COR-L47 (cell line): Measurements from ENCODE around the gene SKAP1.
"Not testable (repeated sequence)": the region's sequence is repeated elsewhere in the genome, so short reads cannot be mapped to it uniquely, and the experiment has no call there.

Experiments used
- DNase-seq: peaks from one replicate; lab custom pipeline; 2025; lab: John Stamatoyannopoulos, UW

Gene SKAP1

DNA sequence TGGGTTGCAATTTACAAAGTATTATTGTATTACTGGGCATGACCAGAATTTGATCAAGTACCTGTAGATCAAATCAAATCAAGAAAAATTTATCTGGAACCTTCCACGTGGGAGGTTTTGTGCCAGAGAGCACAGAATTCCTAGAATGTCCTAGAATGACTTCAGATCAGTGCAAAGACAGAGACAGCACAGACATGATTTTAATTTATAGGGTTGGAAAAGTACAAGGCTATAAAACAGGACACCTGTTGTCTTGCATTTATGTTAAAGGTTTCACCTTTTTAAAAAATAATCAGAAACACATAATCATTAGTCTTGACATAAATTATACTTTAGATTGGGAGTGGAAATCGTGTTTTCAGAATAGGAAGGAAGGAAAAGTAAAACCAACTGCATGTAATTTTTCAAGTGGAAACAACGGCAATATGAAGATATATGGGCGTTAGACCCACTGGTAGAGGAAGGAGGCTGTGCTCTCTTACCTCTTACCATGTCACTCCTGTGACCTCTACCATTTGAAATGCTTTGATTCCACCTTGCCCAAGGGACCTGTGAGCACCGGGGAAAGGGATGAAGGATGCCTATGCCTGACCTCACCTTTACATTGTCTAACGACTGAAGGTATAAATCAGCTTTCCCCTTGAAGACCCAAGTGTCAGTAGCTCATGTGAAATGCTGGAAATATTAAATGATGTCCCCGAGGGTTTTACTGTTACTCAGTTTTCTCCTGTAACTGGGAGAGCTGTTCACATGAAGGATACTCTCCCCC is 222.1 kb downstream of the SKAP1 start:
- no peak for DNase-seq

DNA sequence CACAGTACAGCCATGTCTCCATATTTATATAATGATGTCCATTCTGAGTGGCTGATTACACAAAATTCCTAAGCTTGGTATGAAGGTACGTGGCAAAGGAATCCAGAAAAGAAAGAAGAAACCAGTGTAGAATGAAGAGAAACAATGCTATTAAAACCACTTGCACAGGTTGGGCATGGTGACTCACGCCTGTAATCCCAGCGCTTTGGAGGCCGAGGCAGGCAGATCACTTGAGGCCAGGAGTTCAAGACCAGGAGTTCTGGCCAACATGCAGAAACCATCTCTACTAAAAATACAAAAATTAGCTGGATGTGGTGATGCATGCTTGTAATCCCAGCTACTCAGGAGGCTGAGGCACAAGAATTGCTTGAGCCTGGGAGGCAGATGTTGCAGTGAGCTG is 223.0 kb downstream of the SKAP1 start:
- not testable (repeated sequence) for DNase-seq

DNA sequence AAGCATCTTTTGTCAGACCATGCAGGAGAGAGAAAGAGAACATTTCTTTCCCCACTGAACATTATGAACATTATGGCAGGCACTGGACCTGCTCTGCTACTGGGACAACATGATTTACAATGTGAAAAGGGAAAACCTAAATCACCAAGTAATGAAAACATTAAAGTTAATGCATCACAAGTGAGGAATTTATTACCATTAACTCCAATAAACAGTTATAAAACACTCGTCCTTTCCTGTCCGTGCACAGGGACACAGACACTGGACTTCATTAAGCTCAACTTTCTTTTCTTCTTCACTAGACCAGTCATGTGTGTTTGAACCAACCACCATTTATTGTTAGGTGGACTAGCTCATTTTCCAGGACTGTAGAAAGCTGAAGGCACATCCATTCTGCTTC is 227.1 kb downstream of the SKAP1 start:
- DNase-seq: no peak

- DNase-seq: no peak
Observed at GRCh38 chr17:48198950-48199541, 231.0 kb downstream of the SKAP1 start.

DNA sequence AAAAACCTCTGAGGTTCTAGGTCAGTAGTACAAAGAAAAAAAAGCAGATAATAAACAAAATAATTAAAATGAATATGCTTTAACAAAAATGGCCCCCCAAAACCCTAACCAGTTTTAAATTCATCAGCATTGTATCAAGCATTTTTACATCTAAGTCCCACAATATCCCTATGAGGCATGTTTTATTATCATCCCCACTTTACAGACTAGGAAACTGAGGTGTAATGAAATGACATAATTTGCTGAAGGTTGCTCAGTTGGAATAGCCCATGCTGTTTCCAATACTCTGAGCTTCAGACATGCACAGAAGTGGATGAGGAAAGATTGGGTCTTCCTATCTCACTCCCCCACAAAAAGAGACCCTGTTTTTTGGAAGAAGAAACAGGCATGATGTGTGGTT is 234.1 kb downstream of the SKAP1 start:
- DNase-seq: no peak

DNA sequence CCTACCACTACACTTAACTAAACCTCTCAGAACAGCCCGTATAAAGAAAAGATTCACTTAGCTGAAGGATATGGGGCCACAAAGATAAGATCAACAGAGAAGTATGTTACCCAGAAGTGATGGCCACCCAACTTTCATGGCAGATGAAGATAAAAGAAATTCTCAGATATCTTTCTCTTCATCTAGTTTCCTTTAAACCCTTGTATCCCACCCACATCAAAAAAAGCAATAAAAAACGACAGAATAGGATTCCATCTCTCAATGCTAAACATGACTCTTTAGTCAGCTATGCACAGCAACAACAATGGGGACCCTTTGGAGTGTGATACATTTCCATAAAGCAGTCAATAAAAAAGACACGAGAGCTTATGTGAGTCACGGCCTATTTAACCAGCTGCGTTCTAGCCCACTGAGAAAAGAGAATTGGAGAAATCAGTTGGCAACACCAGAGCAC is 235.9 kb downstream of the SKAP1 start:
- DNase-seq: no peak

GRCh38 chr17:48192321-48192731 is 237.7 kb downstream of the SKAP1 start:
- DNase-seq: no peak

DNA sequence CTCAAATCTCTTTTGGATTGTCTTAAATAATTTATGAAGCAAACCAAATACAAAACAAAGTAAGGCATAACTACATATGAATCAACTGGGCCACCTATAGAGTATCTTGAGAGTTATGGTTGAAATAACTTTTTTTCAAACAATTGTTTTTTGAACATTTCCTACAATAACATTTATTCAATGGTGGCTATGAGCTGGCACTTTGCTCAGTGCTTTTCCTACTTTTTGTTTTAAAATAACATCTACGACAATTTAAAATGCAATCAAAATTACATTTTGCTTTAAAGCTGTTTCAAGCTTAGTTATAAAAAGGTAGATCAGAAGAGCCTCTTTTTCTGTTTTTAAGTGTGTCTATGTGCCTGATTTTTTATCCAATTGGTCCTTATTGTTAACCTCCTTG is 238.7 kb downstream of the SKAP1 start:
- DNase-seq: no peak

DNA sequence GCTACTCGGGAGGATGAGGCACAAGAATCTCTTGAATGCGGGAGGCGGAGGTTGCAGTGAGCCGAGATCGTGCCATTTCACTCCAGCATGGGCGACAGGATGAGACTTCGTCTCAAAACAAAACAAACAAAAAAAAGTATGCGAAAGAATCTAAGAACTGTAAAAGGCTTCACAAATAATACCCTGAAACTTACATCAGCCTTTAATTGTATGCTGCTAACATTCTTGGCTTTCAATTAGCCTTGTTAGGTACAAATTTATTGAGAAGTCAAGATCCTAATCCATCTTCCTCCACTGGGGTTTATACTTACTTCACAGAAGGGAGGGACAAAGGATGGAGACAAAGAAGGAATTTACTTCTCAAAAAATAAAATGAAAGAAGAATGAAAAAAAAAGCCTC is 239.1 kb downstream of the SKAP1 start:
- no peak for DNase-seq

- peak; percentile 7 for DNase-seq
Observed at GRCh38 chr17:48187872-48188608, 242.0 kb downstream of the SKAP1 start.

GRCh38 chr17:48186317-48186716 is 243.7 kb downstream of the SKAP1 start:
- not testable (repeated sequence) for DNase-seq

- DNase-seq: no peak
Observed at GRCh38 chr17:48184721-48185120, 245.3 kb downstream of the SKAP1 start.

DNA sequence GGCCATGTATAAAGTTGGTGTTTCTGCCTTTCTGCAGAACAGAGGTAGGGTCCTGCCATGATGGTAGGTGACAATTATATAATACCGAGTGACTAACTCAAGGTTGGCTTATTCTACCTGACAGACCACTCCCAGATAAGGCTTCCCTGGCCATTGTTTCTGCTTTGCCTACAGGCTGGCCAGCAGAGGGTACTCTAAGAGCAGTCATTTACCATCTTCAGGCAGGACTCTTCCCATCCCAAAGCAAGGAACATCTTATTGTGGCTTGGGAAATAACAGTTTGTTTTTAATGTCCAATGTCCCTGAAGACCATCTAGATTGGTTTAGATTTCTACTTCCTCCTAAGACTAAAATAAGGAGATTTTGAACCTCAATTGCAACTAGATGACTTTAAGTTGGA is 248.4 kb downstream of the SKAP1 start:
- peak; percentile 31 for DNase-seq

DNA sequence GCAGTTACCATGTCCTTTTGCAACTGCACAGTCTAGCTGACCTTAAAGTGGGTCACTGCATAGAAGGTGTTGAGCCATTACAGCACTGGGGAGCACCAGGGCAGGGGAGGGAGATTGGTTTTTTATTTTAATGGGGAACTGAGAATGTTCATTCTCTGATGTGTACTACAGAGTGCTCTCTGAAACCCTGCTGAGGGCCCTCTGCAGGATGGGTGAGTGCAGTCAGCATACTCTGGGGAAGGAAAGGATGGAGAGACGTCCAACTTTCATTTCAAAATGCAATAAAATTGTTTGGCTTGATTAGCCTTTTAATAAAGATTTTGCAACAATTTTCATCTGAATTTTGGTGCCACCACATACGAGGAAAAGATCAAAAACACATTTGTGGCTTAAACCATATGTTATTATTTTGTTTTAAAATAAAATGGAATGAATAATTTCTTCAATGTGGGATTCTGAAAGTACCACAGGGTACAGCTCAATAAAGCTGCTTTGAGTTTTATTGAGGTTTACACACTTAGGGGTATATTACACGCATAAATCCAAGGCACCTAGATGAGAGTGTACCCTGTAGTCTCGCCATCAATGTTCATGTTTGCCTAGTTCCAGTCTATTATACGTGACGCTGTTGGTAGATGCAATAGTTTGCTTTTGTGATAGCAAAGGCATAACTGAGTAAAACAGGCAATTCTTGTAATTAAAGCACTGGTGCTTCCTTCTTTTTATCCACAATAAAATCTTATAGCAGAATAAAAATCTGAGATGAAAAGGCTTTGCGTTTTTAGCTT is 249.0 kb downstream of the SKAP1 start:
- no peak for DNase-seq

DNA sequence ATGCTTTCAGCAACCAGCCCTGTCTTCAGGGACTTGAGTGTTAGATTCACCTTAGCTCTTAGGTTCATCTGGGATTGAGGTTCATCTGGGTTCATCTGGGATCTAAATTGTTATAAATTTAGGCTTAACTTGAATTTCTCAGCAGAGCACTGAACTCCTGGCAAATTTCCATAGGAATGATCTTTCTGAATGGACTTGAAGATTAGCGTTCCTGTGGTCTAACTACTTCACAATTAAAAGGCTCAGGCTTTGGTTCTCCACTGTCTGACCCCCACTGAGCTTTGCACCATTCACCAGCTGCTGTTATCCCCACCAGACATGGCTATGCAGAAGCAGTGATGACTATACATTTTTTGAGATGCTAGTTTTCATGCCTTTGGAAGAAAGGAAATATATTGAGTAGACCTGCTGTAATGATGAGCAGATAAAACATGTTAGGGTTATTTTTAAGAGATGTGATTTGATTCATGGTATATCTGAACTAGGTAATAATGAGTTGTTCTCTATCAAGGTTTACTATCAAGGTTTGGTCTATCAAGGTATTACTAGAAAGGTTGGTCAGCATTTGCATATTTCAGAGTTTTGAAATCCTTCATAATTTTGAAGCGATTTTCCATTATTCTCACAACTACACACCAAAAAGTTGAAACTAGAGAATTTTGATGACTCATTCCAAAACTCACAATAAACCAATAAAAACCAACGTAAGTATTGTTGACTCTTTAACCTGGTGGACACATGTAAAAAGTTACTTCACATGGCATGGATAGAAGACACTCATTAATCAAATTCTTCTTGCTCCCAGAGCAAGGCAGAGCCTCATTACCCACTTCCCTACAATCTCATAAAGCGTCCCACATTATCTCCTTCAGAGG is 250.7 kb downstream of the SKAP1 start:
- DNase-seq: no peak

DNA sequence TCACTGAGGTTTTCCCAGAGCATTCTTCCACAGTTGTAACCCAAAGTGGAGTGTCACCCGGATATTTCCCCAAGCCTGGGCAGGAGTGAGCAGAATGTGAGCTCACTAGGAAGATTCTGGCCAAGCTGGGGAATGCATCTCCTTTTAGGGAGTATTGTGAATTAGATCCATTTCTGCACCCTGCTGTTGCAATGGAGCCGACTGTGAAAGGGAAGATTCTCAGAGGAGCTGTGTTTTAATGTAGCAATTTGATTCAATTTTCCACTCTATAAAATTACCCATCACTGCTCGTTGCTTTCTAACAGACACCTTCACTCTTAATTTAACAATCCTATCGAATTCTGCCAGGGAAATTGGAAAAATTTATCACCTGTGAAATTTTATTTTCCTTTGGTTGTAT is 251.7 kb downstream of the SKAP1 start:
- no peak for DNase-seq

DNA sequence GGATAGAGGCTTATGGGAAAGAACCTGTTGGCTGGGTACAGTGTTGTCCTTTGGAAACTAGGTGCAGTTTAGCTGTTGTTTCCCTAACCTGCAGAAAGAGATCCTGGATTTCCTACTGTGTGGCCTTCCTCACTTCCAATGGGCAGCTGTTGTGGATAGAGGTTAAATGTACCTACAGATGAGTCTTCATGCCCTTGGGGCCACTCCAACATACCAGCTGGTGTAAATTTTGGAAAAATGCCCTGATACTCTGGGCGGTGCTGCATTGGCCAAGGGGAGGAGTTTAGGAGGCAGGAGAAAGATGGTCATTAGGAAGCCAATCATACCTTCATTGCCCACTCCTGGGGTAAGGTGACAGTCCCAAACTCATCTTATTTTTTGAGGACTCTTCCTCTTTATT is 252.2 kb downstream of the SKAP1 start:
- DNase-seq: no peak

- no peak for DNase-seq
Observed at GRCh38 chr17:48176471-48176855, 253.6 kb downstream of the SKAP1 start.

DNA sequence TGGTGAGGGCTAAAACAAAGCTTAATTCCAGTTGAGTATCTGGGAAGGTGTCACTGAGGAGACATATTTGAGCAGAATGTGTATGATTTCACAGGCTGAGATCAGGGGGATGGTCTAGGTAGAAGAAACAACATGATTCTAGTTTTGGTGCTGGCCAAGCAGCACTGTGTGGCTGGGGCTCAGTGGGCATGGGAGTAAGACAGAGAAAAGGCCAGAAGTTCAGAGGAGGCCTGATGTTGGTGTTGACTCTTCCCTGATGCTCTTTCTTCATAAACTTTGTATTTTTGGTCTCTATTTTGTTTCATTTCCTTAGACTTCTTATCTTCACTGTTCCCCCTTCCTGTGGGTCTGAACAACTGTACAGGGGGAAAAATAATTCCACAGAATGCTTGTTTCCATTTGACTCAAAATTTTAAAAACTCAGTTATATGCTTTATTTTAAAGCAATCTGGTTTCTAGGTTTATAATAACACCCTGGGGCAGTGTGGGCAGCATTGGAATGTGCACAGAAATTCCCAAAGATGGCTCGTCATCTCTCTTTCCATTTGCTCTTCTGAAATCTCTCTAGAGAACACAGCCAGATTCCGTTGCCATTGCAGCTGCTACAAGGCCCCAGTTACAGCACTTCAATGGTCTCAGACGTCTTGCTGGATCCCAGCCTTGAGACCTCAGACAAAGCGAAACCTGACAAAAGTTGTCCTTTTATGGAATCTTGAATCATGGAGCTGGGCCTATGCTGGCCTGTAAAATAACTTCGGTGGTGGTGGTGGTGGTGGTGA is 254.1 kb downstream of the SKAP1 start:
- DNase-seq: no peak

- peak; percentile 34 for DNase-seq
Observed at GRCh38 chr17:48174833-48175523, 255.0 kb downstream of the SKAP1 start.
